ENCODE data around the gene ZNF367.
A peak's percentile ranks its signal among the peaks of the same experiment; 100 is the strongest.
"Not testable (repeated sequence)": the region's sequence is repeated elsewhere in the genome, so short reads cannot be mapped to it uniquely, and the experiment has no call there.

Gene ZNF367

DNA sequence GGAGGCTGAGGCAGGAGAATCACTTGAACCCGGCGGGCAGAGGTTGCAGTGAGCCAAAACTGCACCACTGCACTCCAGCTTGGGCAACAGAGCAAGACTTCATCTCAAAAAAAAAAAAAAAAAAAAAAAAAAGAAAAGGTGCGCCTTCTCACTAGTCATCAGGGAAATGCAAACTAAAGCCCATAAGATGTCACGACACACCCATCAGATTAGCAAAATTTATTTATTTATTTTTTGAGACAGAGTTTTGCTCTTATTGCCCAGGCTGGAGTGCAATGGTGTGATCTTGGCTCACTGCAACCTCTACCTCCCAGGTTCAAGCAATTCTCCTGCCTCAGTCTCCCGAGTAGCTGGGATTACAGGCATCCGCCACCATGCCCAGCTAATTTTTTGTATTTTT, 57.6 kb downstream of the ZNF367 start:
- not testable (repeated sequence) for DNase-seq

DNA sequence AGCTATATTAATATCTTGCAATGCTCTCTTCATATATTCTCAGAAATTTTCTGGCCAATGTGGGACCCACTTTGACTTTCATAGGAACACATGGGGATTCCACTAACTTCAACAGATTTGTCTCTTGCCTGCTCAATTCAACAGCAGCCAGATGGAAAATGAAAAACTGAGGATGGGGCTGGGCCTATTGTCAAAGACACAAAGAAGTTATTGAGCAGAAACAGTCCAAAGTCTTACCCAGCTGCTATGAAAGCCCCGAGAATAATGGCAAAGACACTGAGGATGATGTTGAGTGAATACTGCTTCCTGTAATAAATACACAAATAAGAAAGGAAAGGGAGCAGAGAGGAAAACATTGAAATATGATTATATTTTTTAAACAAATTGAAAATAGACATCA, 67.3 kb downstream of the ZNF367 start:
- DNase-seq, result no peak

DNA sequence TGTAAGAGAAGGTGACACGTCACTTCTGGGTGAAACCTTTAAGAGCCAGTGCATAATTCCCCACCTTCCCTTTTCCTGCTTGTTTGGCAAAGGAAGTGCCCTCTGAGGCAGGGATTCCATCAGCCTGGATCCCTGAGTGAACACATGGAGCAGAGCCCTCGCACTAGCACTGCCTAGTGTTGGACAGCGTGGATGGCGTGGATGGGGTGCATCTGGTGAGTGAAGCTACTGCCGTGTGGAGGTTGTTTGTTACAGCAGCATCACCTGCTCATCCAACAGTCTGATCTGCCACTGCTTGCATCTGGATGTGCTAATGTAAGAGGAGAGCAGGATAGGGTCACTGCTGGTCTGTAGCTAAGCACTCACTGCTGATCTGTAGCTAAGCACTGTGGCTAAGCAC, 69.9 kb downstream of the ZNF367 start:
- DNase-seq, result no peak

DNA sequence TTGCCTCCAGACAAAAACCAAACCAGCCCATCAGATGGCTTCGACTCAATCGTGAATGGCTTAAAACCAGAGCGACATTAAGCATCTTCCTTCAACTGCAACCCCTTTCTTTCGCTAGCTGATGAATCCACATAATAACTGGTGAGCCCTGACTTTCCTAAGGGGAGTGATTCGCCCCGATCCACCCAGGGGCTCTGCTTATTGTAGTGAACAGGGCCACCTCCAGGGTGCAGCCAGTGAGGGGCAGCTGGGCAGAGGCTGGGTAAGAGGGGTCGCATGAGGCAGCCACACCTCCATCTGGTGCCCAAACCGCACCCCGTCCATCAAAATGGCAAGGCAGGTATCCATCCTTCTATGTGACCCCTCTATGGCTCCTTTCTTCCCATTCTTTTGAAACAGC, 72.6 kb downstream of the ZNF367 start:
- no peak for DNase-seq

DNA sequence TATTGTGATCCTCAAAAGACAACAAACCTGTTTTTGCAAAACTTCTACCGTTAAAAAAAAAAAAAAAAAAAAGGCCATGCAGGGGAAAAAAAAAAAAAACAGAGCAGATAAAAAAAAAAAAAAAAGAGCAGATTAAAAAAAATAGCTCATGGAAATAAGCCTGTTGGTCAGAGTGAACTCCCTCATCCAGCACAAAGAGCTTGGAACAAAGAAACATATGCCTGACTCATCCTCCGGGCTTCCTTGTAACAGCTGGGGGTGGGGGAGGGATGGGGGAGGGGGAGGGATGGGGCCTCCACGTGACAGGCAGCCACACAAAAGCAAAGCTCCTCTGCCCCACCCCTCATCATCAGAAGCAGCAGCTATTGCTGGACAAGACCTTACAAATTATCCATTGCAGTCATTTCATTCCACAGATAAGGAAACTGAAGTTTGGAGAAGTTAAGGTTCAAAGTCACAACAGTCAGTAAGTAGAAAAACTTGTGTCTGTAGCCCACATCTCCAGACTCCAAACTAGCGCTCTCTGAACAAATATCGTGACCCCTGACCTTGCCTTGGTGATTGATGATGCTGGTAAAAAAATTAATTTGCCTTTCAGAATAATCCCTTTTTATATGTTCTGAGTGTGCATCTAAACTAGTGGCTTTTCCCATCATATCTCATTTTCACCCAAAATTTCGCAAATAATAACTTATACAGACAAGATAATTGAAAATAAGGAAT, 73.6 kb downstream of the ZNF367 start:
- DNase-seq, result peak; percentile 48

DNA sequence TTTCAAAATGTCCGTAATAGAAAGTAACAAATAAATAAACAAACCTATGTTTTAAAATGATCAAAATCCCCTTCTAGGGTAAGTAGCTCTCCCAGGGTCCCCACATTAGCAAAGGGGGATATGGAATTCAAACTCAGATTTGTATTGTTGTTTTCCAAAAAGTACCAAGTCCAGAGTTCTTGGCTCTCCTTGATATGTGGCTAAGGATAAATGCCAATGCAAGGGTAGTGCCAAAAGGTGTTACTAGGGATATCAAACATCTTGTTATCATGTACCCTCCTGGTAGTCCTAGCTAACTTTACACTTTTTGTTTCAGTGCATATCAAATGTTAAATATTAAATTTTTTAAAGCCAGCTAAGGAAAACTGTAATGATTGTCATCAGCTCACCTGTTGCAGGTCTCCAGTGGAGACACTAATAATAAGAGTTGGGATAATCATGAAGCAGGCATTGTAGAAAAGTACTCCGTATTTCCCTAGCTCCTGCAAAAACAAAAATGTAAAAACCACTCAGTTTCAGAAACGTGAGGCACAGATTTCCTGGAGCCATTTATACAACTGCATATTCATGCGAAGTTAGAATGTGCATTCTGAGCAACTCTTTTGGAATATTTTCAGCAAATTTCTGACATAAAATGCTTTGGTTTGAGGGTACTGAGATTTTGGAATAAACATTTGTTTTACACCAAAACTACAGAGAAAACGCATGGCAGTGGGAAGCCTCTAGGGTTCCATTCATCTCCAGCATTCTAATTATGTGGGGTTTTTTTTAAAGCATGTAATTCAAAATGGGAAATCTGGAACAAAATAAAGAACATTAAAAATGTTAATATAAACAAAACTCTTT, 74.4 kb downstream of the ZNF367 start:
- no peak for DNase-seq

DNA sequence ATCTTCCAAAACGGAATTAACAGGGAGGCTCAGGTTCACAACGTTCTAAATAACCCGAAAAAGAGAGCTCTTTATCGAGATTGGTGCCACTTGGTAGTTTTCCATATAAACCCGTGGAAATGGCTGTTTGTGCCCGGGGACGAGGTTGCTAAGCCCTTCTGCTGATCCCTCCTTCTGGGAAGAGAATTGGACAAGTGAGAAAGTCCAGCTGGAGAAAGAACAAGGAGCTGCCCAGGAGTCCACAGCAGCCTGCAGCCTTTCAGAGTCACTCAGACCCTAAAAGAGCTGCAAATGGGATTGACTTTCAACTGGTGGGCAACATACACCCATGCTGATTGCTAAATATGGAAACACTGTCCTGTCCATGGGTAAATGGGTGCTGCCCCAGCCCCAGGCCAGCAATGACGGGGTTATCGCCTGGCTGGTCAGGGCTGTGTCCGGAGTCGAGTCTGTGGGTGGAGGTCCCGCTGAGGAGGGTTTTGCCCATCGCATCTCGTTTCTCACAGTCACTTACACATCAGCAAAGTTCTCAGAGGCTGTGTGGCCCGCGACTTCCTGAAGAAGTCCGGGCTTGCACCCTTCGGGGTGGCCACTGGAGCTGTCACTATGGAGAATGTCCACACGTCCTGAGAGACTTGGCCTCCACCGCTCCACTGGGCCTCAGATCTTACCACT, 75.5 kb downstream of the ZNF367 start:
- DNase-seq, result no peak

DNA sequence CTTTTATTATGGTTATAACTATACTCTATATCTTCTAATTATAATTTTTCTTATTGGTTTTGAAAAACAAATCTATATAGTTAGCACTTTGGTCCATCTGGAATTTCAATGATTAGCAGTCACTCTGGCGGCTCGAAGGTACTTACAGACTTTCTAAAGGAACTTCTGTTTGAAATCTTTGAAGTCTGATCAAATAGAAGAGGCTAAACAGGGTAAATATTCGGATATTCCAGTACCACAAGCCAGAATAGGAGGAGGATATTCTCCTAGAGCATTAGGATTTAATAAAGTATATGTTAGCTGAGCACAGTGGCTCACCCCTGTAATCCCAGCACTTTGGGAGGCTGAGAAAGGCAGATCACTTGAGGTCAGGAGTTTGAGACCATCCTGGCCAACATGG, 77.5 kb downstream of the ZNF367 start:
- DNase-seq, result no peak

DNA sequence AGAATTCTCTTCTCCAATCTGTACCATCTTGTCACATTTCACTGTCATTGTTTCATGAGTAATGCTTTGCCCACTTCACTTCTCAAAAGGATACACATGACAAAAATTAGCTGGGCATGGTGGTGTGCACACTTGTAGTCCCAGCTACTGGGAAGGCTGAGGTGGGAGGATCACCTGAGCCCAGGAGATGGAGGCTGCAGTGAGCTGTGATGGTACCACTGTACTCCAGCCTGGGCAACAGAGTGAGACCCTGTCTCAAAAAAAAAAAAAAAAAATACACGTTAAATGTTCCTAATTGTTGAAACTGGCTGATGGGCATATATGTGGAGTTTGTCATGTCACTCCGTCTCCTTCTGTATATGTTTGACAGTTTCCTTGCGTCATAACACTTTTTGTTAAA, 79.9 kb downstream of the ZNF367 start:
- DNase-seq, result no peak
